Activated T-cell treated with anti-CD3 and anti-CD28 coated beads, Interleukin-2, amount 50 U/mL, for 48 hours (primary cell): Measurements from ENCODE around the gene MLPH.
A peak's percentile ranks its signal among the peaks of the same experiment; 100 is the strongest.
"Not testable (repeated sequence)": the region's sequence is repeated elsewhere in the genome, so short reads cannot be mapped to it uniquely, and the experiment has no call there.

Source experiments
- DNase-seq, 2 experiments: peaks; one replicate each; pipeline ENCODE4 v3.0.0-alpha.2; 2020

The MLPH gene

GRCh38 chr2:237591141-237591881, 104.3 kb downstream of the MLPH start:
- DNase-seq: peak in 1 of 2 experiments; percentile 32

GRCh38 chr2:237592425-237592980, 105.5 kb downstream of the MLPH start:
- DNase-seq: no peak

- no peak for DNase-seq
Measured at GRCh38 chr2:237593036-237593435, 106.0 kb downstream of the MLPH start.

GRCh38 chr2:237593596-237594320, 106.7 kb downstream of the MLPH start:
- no peak for DNase-seq

- no peak for DNase-seq
Measured at GRCh38 chr2:237594514-237594871, 107.4 kb downstream of the MLPH start.

- not testable (repeated sequence) for DNase-seq
Measured at GRCh38 chr2:237595829-237596519, 108.9 kb downstream of the MLPH start.

- no peak for DNase-seq
Measured at GRCh38 chr2:237596520-237597195, 109.6 kb downstream of the MLPH start.

GRCh38 chr2:237597196-237598145, 110.4 kb downstream of the MLPH start:
- no peak for DNase-seq

GRCh38 chr2:237598468-237599208, 111.6 kb downstream of the MLPH start:
- DNase-seq: no peak

- DNase-seq: no peak
Measured at GRCh38 chr2:237599465-237600110, 112.5 kb downstream of the MLPH start.

- DNase-seq: no peak
Measured at GRCh38 chr2:237600205-237600846, 113.3 kb downstream of the MLPH start.

- no peak for DNase-seq
Measured at GRCh38 chr2:237601453-237602116, 114.5 kb downstream of the MLPH start.

GRCh38 chr2:237602409-237602808, 115.4 kb downstream of the MLPH start:
- DNase-seq: no peak

- no peak for DNase-seq
Measured at GRCh38 chr2:237603049-237603717, 116.1 kb downstream of the MLPH start.

- DNase-seq: peak; percentile 38 to 49
Measured at GRCh38 chr2:237603718-237604362, 116.8 kb downstream of the MLPH start.

GRCh38 chr2:237604391-237604790, 117.3 kb downstream of the MLPH start:
- DNase-seq: no peak
